BLaER1 treated with 17β-estradiol and CSF1 and Interleukin-3, amounts not matched to agents 10 nM and 100 nM (cell line): ENCODE data around the gene VSTM1.
A peak's percentile ranks its signal among the peaks of the same experiment; 100 is the strongest.

ENCODE experiments used
- H3K27ac ChIP-seq, 11 experiments: shearing (Covaris generic); formaldehyde crosslinking; 2 replicates each; pipeline ENCODE4 v1.8.1; 2022
- H3K27me3 ChIP-seq, 11 experiments: shearing (Covaris generic); formaldehyde crosslinking; 2 replicates each; pipeline ENCODE4 v1.8.1; 2022
- H3K36me3 ChIP-seq, 11 experiments: shearing (Covaris generic); formaldehyde crosslinking; 2 replicates each; pipeline ENCODE4 v1.8.1; 2022
- H3K4me1 ChIP-seq, 10 experiments: shearing (Covaris generic); formaldehyde crosslinking; 2 replicates each; pipeline ENCODE4 v1.8.1; 2022
- H3K4me2 ChIP-seq, 11 experiments: shearing (Covaris generic); formaldehyde crosslinking; 2 replicates each; pipeline ENCODE4 v1.8.1; 2022
- H3K4me3 ChIP-seq, 10 experiments: shearing (Covaris generic); formaldehyde crosslinking; 2 replicates each; pipeline ENCODE4 v1.8.1; 2022
- H3K9ac ChIP-seq, 11 experiments: shearing (Covaris generic); formaldehyde crosslinking; 2 replicates each; pipeline ENCODE4 v1.8.1; 2022
- H3K9me3 ChIP-seq, 11 experiments: shearing (Covaris generic); formaldehyde crosslinking; replicated peaks in 1 of 11; 2 replicates each; pipeline ENCODE4 v1.8.1; 2022
- H4K20me1 ChIP-seq, 11 experiments: shearing (Covaris generic); formaldehyde crosslinking; 2 replicates each; pipeline ENCODE4 v1.8.1; 2022
- Cebpa-rat ChIP-seq, 11 experiments: shearing (Covaris generic); IDR thresholded peaks; 2 replicates each; pipeline ENCODE4 v1.8.1; 2022

VSTM1 gene

GRCh38 chr19:54024660-54025059 lies 39.0 kb downstream of the VSTM1 start:
- H4K20me1 ChIP-seq: no peaks in the 10 kb centered on the region
- no peaks in the 10 kb centered on the region for H3K27me3 ChIP-seq
- no peaks in the 10 kb centered on the region for H3K36me3 ChIP-seq
- TF ChIP-seq Cebpa-rat (IDR thresholded peaks at IDR 0.05): no peak
- peaks cover 0 to 5% (median 0%) of the 10 kb centered on the region in 11 experiments; a peak in 2 of 22 replicates for H3K9me3 ChIP-seq
- H3K4me1 ChIP-seq: peaks cover 62 to 94% (median 82%) of the 10 kb centered on the region in 10 experiments
- peak overlapping the region in 8 of 11 experiments; percentile 47 to 82 (median 73); a peak in 10 of 22 replicates for H3K9ac ChIP-seq
- peak overlapping the region in 9 of 11 experiments; percentile 55 to 98 (median 84); a peak in 18 of 22 replicates for H3K27ac ChIP-seq
- H3K4me2 ChIP-seq: peak overlapping the region; percentile 67 to 96 (median 88); a peak in 21 of 22 replicates
- H3K4me3 ChIP-seq: peak overlapping the region in 3 of 10 experiments; percentile 17 to 54 (median 49); a peak in 4 of 20 replicates

GRCh38 chr19:54023191-54023590 lies 40.5 kb downstream of the VSTM1 start:
- TF ChIP-seq Cebpa-rat (IDR thresholded peaks at IDR 0.05): no peak
- Histone ChIP-seq H3K9ac (peak overlapping the region in 10 of 11 experiments; percentile 1 to 82 (median 71); a peak in 19 of 22 replicates), H4K20me1 (no peaks in the 10 kb centered on the region), H3K27ac (peak overlapping the region; percentile 11 to 98 (median 84); a peak in 20 of 22 replicates), H3K9me3 (peaks cover 0 to 5% (median 0%) of the 10 kb centered on the region in 11 experiments; a peak in 2 of 22 replicates), H3K4me2 (peak overlapping the region; percentile 67 to 96 (median 88)), H3K4me1 (peaks cover 58 to 94% (median 87%) of the 10 kb centered on the region in 10 experiments), H3K4me3 (peak overlapping the region in 6 of 10 experiments; percentile 25 to 54 (median 36); a peak in 6 of 20 replicates), H3K27me3 (no peaks in the 10 kb centered on the region), H3K36me3 (no peaks in the 10 kb centered on the region)

GRCh38 chr19:54021932-54022331 lies 41.8 kb downstream of the VSTM1 start:
- TF ChIP-seq Cebpa-rat (IDR thresholded peaks at IDR 0.05): no peak
- no peaks in the 10 kb centered on the region for H3K27me3 ChIP-seq
- H3K4me2 ChIP-seq: peak overlapping the region in 9 of 11 experiments; percentile 67 to 96 (median 88); a peak in 16 of 22 replicates
- no peak overlapping the region for H3K4me3 ChIP-seq
- peaks cover 55 to 100% (median 95%) of the 10 kb centered on the region in 10 experiments for H3K4me1 ChIP-seq
- peaks cover 4 to 15% (median 10%) of the 10 kb centered on the region in 11 experiments; a peak in 17 of 22 replicates for H3K9me3 ChIP-seq
- H3K36me3 ChIP-seq: no peaks in the 10 kb centered on the region
- peak overlapping the region in 10 of 11 experiments; percentile 55 to 98 (median 87); a peak in 20 of 22 replicates for H3K27ac ChIP-seq
- H4K20me1 ChIP-seq: no peaks in the 10 kb centered on the region
- peak overlapping the region in 6 of 11 experiments; percentile 63 to 82 (median 74); a peak in 7 of 22 replicates for H3K9ac ChIP-seq

- Histone ChIP-seq H3K27ac (peak overlapping the region in 10 of 11 experiments; percentile 26 to 98 (median 87); a peak in 20 of 22 replicates), H3K9me3 (peaks cover 4 to 19% (median 14%) of the 10 kb centered on the region in 11 experiments; a peak in 18 of 22 replicates), H3K36me3 (no peaks in the 10 kb centered on the region), H3K27me3 (no peaks in the 10 kb centered on the region), H4K20me1 (no peaks in the 10 kb centered on the region), H3K4me1 (peaks cover 50 to 99% (median 93%) of the 10 kb centered on the region in 10 experiments), H3K4me3 (no peak overlapping the region), H3K4me2 (peak overlapping the region in 8 of 11 experiments; percentile 25 to 90 (median 86); a peak in 14 of 22 replicates), H3K9ac (peak overlapping the region in 4 of 11 experiments; percentile 72 to 82 (median 78); a peak in 6 of 22 replicates)
- no peak for TF ChIP-seq Cebpa-rat (IDR thresholded peaks at IDR 0.05)
These were observed 42.3 kb downstream of the VSTM1 start for GRCh38 chr19:54021363-54021762.

DNA sequence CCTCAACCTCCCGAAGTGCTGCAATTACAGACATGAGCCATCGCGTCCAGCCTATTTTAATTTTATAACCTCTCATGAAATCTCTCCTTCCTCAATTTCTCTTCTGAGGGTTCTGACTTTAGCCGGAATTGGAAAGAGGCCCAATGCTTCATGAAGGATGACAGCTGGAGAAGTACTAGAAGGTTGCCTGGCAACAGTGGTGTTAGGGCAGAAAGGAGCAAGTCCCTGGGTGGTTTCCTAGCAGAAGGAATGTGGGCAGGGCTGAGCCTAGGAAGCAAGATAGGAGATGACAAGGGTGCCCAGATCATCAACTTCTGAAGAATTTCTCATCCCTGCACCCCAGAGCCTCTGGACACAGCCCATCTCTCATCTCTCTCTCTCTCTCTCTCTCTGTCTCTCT lies 46.4 kb downstream of the VSTM1 start:
- Histone ChIP-seq H3K4me3 (peak overlapping the region in 3 of 10 experiments; percentile 11 to 26 (median 13); a peak in 1 of 20 replicates), H3K4me1 (peaks cover 27 to 87% (median 65%) of the 10 kb centered on the region in 10 experiments), H3K27ac (peak overlapping the region in 7 of 11 experiments; percentile 2 to 98 (median 92); a peak in 13 of 22 replicates), H3K9ac (peak overlapping the region in 2 of 11 experiments; percentile 82 to 86; a peak in 4 of 22 replicates), H4K20me1 (no peaks in the 10 kb centered on the region), H3K27me3 (no peaks in the 10 kb centered on the region), H3K9me3 (peaks cover 4 to 35% (median 31%) of the 10 kb centered on the region in 11 experiments; a peak in 18 of 22 replicates), H3K4me2 (peak overlapping the region in 8 of 11 experiments; percentile 14 to 90 (median 81); a peak in 11 of 22 replicates), H3K36me3 (no peaks in the 10 kb centered on the region)
- no peak for TF ChIP-seq Cebpa-rat (IDR thresholded peaks at IDR 0.05)

GRCh38 chr19:54014920-54015560 lies 48.7 kb downstream of the VSTM1 start:
- H3K9me3 ChIP-seq: peaks cover 4 to 31% (median 28%) of the 10 kb centered on the region in 11 experiments; a peak in 18 of 22 replicates
- peaks cover 22 to 75% (median 44%) of the 10 kb centered on the region in 10 experiments for H3K4me1 ChIP-seq
- no peak overlapping the region for H3K4me3 ChIP-seq
- TF ChIP-seq Cebpa-rat (IDR thresholded peaks at IDR 0.05): no peak
- 0 out of 22 replicates have a peak overlapping the region, but pooled peaks of 1 of the 11 experiments have one; percentile 15 for H3K9ac ChIP-seq
- H3K27me3 ChIP-seq: no peaks in the 10 kb centered on the region
- no peaks in the 10 kb centered on the region for H4K20me1 ChIP-seq
- H3K27ac ChIP-seq: peak overlapping the region in 9 of 11 experiments; percentile 4 to 98 (median 58); a peak in 14 of 22 replicates
- H3K36me3 ChIP-seq: no peaks in the 10 kb centered on the region
- peak overlapping the region; percentile 28 to 90 (median 50); a peak in 21 of 22 replicates for H3K4me2 ChIP-seq

- Histone ChIP-seq H3K4me1 (peaks cover 11 to 75% (median 36%) of the 10 kb centered on the region in 10 experiments), H3K9me3 (peaks cover 4 to 31% (median 28%) of the 10 kb centered on the region in 11 experiments; a peak in 18 of 22 replicates), H3K9ac (no peak overlapping the region), H3K27me3 (no peaks in the 10 kb centered on the region), H3K27ac (peak overlapping the region in 3 of 11 experiments; percentile 9 to 63 (median 31); a peak in 2 of 22 replicates), H3K4me3 (no peak overlapping the region), H4K20me1 (no peaks in the 10 kb centered on the region), H3K4me2 (peak overlapping the region in 2 of 11 experiments; percentile 5 to 64; a peak in 1 of 22 replicates), H3K36me3 (no peaks in the 10 kb centered on the region)
- no peak for TF ChIP-seq Cebpa-rat (IDR thresholded peaks at IDR 0.05)
These were observed 49.8 kb downstream of the VSTM1 start for GRCh38 chr19:54013866-54014265.

DNA sequence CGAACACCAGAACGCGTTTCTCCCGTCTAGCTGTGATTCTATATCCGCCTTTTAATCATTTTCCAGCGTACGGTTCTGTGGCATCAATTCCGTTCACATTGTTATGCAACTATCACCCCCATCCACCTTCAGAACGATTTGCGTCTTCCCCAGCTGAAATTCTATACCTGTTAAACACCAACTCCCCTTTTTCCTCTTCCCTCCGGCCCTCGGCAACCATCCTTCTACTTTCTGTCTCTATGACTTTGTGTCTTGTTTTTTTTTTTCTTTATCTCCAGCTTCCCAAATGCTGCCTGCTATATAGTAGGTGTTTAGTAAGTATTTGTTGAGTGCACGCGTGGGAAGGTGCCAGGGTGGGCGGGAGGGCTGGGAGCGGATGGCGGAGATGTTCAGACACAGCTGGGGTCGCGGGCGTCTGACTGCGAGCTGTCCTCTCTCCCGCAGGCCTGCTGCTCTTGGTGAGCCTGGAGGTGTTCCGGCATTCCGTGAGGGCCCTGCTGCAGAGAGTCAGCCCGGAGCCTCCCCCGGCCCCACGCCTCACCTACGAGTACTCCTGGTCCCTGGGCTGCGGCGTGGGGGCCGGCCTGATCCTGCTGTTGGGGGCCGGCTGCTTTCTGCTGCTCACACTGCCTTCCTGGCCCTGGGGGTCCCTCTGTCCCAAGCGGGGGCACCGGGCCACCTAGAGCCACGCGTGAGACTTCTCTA lies 52.0 kb downstream of the VSTM1 start:
- no peak for TF ChIP-seq Cebpa-rat (IDR thresholded peaks at IDR 0.05)
- no peak overlapping the region for H3K4me2 ChIP-seq
- H4K20me1 ChIP-seq: no peaks in the 10 kb centered on the region
- no peak overlapping the region for H3K27ac ChIP-seq
- H3K36me3 ChIP-seq: no peaks in the 10 kb centered on the region
- no peak overlapping the region for H3K9ac ChIP-seq
- H3K4me1 ChIP-seq: peaks cover 10 to 75% (median 32%) of the 10 kb centered on the region in 10 experiments
- no peaks in the 10 kb centered on the region for H3K27me3 ChIP-seq
- H3K4me3 ChIP-seq: no peak overlapping the region
- H3K9me3 ChIP-seq: peaks cover 0 to 22% (median 18%) of the 10 kb centered on the region in 11 experiments; a peak in 14 of 22 replicates
